Measurements from ENCODE around the gene CCDC85C.

Gene CCDC85C

DNA sequence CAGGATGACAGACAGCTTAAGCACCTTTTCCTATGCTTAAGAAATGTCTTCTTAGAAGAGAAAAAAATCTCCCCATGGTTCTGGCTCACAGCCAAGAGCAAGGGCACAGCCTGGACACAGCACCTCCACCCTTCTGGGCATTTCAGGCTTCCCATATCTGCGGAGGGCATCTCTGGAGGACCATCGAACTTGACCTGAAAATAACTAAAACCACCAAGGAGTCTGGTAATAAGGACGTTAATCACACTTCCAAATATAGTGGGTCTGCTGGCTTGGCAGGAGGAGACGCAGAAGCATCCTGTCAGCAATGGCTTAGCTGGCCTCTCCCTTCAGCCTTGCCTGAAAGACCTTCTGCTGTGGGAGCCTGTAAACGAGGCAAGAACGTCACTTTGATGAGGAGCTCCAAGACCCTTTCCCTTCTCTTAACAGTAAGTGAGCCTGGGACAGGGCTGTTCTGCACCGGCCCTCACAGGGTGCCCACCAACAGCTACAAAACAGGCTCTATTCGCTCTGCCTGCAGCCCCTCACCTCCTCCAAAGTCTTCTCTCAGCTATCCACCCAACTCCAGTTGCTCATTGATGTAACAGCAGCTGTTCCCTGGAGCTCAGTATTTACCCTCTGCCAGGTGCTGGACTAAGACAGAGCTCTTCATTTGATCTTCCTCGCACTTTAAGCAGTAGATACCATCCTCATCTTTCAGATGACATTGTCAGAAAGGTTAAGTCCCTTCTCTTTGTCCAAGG, 136.5 kb downstream of the CCDC85C start:
- no peak for DNase-seq

DNA sequence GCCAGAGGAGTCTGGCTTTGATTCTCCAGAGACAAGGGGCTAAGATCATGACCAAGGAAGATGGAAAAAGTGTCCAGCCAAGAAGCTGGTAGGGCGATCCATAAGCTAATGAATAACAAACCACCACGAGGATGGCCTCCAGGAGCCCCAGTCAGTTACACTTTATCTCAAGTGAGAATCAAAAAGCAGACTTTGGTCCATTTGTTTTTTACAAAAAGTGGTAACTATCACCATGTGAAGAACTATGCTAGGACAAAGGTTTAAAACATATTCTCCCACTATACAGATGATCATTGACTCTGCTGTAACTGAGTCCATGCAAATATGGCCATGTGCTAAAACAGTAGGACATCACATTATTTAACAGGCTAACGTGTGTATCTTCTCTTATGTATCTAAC, 137.2 kb downstream of the CCDC85C start:
- no peak for DNase-seq

- no peak for DNase-seq
Observed at GRCh38 chr14:99465288-99465687, 138.7 kb downstream of the CCDC85C start.

DNA sequence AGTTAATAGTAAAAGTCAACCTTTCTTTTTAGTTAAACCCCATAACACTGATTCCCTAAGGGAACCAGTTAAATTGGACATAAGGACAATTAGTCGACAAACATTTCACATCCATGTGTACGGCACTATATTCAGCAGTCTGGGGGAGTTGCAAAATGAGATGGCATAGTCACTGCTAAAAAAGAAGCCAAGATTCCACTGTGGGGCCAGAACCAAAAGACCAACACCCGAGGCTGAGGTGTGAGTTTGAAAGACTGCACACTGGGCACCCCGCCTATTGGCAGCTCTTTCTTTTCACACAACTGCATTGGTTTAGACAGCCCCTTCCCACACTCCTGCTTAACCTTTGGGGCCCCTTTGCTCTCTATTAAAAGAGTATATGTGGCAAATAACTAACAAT, 140.0 kb downstream of the CCDC85C start:
- no peak for DNase-seq

- DNase-seq, result no peak
Observed at GRCh38 chr14:99462210-99462609, 141.8 kb downstream of the CCDC85C start.

- DNase-seq, result no peak
Observed at GRCh38 chr14:99461411-99462085, 142.5 kb downstream of the CCDC85C start.

GRCh38 chr14:99460793-99461192, 143.2 kb downstream of the CCDC85C start:
- no peak for DNase-seq

GRCh38 chr14:99459481-99460100, 144.4 kb downstream of the CCDC85C start:
- DNase-seq, result no peak

- no peak for DNase-seq
Observed at GRCh38 chr14:99454246-99454645, 149.8 kb downstream of the CCDC85C start.

GRCh38 chr14:99452968-99453367, 151.0 kb downstream of the CCDC85C start:
- no peak for DNase-seq

DNA sequence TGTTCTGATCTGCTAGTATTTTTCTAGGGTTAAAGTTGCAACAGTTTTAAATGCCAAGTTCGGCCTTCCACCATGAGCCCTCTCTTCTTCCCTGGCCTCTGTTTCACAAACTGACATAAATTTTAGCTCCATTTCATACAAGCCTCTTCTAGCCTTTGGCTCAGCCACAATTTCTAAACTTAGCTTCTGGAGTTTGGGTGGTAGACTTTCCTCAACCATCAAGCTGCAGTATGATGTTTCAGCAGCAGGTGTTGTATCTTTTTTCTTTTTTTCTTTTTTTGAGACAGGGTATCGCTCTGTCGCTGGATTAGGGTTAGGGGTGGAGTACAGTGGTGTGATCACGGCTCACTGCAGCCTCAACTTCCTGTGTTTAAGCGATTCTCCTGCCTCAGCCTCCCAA, 152.8 kb downstream of the CCDC85C start:
- no peak for DNase-seq

DNA sequence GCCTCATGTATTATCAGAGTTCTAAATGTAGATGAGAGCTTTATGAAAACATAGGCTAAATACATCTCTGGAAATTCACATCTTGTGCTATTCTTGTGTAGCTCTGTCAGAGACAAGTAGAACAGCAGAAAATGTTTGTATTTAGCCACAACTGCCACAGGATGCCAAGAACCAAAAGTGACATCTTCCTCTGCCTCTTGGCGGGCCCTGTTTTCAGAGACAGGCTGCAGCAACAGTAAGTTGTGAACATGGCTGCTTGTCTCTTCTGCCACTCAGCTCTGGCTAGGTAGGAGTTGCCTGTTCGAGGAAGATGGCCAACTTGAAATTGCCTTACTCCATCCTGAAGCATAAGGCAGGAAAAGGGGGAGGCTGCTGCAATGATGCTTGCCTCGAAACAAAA, 153.7 kb downstream of the CCDC85C start:
- DNase-seq, result no peak

All from activated gamma-delta T cell treated with Interleukin-2 at 50 U/mL for 16 hours (primary cell).